IPS-18c (cell line): ENCODE measurements around the gene ALOX15B.
"Not testable (repeated sequence)": the region's sequence is repeated elsewhere in the genome, so short reads cannot be mapped to it uniquely, and the experiment has no call there.

Experiments used
- H3K4me3 ChIP-seq: 2 replicates; pipeline ENCODE4 v1.7.0; 2013; ENCODE audit warnings: low read depth, mild to moderate bottlenecking, low read length, moderate library complexity; ENCODE audit not compliant: insufficient read depth
- H3K9me3 ChIP-seq: one replicate; pipeline ENCODE4 v1.6.1; 2013; ENCODE audit warnings: mild to moderate bottlenecking, low read length, moderate library complexity; ENCODE audit not compliant: control insufficient read depth, insufficient read depth

Gene ALOX15B

DNA sequence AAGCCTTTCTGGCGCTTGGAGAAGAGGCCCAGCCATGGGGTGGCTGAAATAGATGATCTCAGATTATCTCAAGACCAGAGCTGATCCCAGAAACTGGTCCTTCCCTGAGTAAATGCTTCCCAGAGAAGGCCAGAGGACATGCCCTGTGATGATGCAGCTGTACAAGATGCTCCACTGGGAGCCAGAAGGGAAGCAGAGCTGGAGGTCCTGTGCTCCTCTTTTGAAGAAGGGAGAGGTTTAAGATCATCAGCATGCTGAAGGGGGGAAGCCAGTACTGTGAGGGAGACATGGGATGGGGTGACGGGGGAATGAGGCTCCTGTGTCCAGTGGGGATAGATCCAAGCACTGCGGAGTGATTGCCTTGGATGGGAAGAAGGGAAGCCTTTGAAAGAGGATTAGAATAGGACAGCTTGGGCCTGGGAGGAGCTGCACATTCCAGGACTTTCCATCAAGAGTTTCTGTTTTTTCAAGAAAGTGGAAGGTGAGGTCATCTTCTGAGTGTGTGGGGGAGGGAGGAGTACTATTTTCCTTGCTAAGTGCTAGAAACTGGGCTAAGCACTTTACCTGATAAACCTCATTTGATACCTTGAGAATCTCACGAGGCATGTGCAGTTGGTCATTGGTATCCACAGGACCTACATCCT, 16.4 kb upstream of the ALOX15B start:
- Histone ChIP-seq H3K4me3 (no peak overlapping the region), H3K9me3 (peaks cover 2% of the 10 kb centered on the region)

DNA sequence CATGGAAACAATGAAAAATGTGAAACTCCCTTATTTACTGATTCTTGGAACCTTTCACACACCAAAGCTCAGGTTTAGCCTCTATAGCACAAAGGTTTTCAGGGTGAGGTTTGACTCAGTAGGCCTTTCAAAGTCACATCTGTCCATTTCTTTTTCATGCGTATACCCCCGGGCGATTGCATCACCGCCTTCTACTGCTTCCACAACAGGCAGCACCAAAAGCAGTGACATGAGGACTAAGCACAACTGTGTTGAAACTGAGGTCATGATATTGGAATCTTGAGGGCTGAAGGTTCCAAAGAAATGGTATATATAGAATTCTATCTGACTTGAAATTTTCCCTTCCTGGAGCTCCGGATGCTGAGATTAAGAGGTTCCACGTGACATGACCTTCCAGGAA, 14.7 kb upstream of the ALOX15B start:
- H3K9me3 ChIP-seq, H3K4me3 ChIP-seq: not testable (repeated sequence)

DNA sequence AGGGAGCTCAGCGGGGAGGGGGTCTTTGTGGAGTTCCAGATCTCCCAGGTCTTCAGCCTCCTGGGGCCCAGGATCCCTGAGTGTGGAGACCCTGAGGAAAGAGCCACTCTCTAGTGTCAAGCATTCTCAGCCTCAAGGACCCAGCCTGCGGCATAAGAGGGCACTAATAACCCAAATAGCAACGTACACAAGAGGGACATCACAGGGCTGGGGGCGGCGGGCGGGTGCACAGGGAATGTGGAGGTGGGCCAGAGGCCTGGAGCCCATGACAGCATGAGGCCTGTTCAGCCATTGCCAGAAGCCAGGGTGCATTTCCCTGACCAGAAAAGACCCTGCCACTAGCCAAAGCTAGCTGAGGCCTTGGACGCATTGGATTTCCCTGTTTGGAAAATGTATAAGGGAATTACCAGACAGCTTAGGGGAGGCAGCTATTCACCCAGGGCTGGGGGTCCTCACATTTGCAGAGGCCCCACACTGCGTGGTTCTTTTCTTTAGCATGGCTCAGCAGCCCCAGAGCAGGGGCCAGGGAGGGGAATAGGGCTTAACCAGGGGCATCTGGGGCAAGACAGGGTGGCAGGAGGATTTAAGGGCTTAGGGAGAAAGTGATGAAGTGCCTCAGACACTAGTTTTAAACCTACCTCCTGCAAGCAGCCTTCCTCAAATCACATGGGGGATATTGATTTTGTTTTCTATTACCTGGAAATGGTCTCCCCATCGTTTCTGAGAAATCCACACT, 13.5 kb upstream of the ALOX15B start:
- no peak overlapping the region for H3K4me3 ChIP-seq
- peaks cover 2% of the 10 kb centered on the region for H3K9me3 ChIP-seq

GRCh38 chr17:8029121-8029520, 9.7 kb upstream of the ALOX15B start:
- no peaks in the 10 kb centered on the region for H3K9me3 ChIP-seq

DNA sequence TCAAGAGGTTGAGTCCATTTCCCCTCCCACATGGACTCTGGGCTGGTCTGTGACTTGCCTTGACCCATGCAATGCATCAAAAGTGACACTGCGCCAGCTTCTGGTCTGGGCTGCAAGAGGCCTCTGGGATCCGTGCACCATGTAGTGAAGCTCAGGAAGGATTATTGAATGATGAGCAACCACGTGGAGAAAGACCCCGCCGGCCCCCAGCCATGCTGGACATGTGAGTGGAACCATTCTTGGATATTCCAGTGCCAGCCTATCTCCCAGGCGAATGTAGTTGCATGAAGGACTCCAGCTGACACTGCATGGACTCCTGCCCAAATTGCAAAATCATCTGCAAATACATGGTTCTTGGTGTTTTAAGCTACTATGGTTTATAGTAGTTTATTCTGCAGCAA, 7.6 kb upstream of the ALOX15B start:
- H3K4me3 ChIP-seq: no peak overlapping the region
- H3K9me3 ChIP-seq: no peaks in the 10 kb centered on the region

More at GRCh38 chr17:8029121-8029520, 9.7 kb upstream of the ALOX15B start:
- no peak overlapping the region for H3K4me3 ChIP-seq

DNA sequence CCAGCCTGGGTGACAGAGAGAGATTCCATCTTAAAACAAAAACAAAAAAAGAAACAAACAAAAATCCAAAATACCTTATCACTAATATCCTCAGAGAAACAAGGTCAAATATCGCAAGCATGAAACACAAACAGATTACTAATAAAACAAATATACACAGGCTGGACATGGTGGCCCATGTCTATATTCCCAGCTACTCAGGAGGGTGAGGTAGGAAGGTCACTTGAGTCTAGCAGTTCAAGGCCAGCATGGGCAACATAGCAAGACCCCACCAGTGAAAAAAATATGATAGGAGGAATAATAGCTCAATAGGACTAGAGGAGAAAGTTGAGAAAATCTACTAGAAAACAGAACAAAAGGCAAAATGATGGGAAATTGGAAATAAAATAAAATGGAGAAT, 6.9 kb upstream of the ALOX15B start:
- Histone ChIP-seq H3K9me3 (no peaks in the 10 kb centered on the region), H3K4me3 (no peak overlapping the region)

DNA sequence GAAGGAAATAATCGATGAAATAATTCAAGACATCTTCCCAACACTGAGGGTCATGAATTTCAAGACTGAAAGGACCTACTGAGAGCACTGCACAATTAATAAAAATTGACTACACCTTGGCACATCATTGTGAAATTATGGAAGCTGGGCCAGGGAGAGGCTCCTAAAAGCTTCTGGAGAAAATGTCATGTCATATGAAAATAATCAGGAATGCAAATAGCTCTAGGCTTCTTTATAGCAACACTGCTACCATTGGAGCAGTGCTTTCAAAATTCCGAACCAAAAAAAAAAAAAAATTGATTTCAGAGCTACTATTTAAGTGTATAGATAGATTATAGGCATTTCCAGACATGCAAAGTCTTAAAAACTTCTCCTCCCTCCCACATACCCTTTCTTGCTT, 6.4 kb upstream of the ALOX15B start:
- Histone ChIP-seq H3K4me3 (no peak overlapping the region), H3K9me3 (no peaks in the 10 kb centered on the region)

- Histone ChIP-seq H3K9me3 (no peaks in the 10 kb centered on the region), H3K4me3 (no peak overlapping the region; the same call in 1 of the 2 replicates)
Measured at GRCh38 chr17:8039611-8040168, 831 bp downstream of the ALOX15B start.

DNA sequence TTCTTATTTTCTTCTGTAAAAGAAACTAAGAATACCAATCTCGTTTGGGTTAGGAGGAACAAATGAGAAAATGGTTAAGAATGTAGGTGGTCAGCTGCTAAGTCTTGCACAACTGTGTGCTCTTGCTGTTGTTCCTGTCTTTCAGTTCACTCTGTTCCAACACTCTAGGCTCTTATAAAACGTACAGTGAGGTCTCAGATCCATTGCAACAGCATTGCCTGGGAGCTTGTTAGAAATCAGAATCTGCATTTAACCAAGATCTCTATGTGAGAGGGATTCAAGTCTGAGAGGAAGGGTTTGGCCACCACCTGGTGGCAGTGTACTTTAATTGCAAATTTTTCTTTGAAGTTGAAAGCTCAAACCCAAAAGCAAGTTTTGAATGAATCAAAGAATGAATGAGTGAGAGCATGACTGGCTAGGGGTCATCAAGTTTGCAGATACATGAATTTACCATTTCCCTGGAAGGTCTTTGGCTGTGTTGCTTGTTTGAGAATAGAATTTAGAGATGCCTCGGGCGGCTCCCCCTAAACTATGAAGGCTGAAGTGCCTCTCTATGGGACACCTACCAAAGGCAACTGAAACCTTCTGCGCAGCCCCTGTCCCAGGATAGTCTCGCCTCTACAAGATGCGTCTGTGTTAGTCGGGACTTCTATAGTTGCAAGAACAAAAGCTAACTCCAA, 2.5 kb downstream of the ALOX15B start:
- no peaks in the 10 kb centered on the region for H3K9me3 ChIP-seq
- no peak overlapping the region for H3K4me3 ChIP-seq

GRCh38 chr17:8041979-8042378, 3.1 kb downstream of the ALOX15B start:
- no peaks in the 10 kb centered on the region for H3K9me3 ChIP-seq

GRCh38 chr17:8044819-8045810, 6.3 kb downstream of the ALOX15B start:
- H3K4me3 ChIP-seq: no peak overlapping the region
- no peaks in the 10 kb centered on the region for H3K9me3 ChIP-seq

More at GRCh38 chr17:8041979-8042378, 3.1 kb downstream of the ALOX15B start:
- H3K4me3 ChIP-seq: no peak overlapping the region

DNA sequence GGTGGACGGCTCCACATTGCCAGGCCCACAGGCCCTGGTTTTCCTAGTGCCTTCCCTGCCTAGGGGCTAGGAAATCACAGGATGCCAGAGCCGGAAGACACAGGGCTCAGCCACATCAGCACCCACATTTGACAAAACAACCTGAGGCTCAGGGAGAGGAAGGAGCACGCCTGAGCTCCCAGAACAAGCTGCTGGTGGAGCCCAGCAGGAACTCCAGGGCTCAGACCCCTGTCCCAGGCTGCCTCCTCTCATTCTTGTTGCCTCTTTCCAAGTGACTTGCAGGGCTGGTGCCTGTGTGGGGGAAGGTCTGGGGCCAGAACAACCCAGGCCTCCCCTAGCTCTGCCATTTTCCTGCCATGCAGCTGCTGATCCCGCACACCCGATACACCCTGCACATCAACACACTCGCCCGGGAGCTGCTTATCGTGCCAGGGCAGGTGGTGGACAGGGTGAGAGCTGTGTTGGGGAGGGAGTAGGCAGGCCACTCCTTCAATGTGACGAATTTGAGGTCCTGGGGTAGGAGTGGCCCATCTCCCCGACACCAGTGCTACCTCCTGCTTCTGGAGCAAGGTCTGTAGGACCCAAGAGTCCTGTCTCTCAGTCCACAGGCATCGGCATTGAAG, 7.6 kb downstream of the ALOX15B start:
- Histone ChIP-seq H3K9me3 (no peaks in the 10 kb centered on the region), H3K4me3 (no peak overlapping the region)

DNA sequence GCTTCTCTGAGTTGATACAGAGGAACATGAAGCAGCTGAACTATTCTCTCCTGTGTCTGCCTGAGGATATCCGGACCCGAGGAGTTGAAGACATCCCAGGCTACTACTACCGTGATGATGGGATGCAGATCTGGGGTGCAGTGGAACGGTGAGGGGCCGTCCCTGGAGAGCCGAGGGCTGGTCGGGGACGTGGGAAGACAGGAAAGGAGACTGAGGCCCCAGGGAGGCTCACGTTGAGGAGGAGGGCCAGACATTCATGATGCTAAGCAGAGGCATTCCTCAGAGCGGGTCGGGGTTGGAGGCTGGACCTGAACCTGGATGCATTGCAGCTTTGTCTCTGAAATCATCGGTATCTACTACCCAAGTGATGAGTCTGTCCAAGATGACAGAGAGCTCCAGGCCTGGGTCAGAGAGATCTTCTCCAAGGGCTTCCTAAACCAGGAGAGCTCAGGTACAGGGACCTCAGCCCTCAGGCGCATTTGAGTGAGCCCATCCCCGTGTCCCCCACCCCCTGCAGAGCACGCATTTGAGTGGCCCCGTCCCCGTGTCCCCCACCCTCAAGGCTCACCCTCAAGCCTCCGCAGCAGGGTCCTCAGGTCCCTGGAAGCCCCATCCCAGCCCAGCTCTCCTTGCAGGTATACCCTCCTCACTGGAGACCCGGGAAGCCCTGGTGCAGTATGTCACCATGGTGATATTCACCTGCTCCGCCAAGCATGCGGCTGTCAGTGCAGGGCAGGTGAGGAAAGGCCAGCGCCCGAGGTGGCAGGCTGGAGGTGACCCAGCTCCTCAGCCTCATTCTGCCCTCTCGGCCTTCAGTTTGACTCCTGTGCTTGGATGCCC, 8.3 kb downstream of the ALOX15B start:
- Histone ChIP-seq H3K4me3 (no peak overlapping the region), H3K9me3 (no peaks in the 10 kb centered on the region)

DNA sequence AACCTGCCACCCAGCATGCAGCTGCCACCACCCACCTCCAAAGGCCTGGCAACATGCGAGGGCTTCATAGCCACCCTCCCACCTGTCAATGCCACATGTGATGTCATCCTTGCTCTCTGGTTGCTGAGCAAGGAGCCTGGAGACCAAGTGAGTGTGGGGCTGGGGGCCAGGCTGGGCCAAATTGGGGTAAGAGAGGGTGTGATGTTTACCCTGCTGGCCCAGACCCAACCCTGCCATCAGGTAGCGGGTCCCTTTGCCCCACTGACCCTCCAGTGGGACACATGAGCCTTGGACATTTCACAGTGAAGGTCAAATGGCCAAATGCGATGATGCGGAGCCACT, 8.9 kb downstream of the ALOX15B start:
- Histone ChIP-seq H3K4me3 (no peak overlapping the region), H3K9me3 (no peaks in the 10 kb centered on the region)

GRCh38 chr17:8048236-8048635, 9.4 kb downstream of the ALOX15B start:
- H3K4me3 ChIP-seq: no peak overlapping the region
- no peaks in the 10 kb centered on the region for H3K9me3 ChIP-seq

DNA sequence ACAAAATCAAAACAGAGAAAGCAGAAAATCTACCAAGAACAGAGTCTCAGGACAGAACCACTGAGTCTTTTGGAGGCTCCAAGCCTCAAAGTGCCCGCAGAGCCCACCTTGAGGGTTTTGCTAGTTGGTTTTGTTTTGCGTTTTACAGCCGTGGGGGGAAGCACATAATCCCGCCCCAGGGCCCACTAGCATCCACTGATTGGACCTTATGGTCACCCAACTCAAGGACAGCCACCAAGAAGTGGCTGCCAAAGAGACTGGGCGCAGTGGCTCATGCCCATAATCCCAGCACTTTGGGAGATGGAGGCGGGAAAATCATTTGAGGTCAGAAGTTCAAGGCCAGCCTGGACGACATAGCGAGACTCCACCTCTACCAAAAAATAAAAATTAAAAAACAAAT, 9.9 kb downstream of the ALOX15B start:
- H3K4me3 ChIP-seq: no peak overlapping the region
- no peaks in the 10 kb centered on the region for H3K9me3 ChIP-seq
